Fibroblast of mammary gland (primary cell): ENCODE results near the gene PTH2.
A peak's percentile ranks its signal among the peaks of the same experiment; 100 is the strongest.

ENCODE experiments used
- DNase-seq: peaks from one replicate; pipeline ENCODE4 v3.0.0-alpha.2; 2010; ENCODE audit warnings: low read depth
- H3K4me3 ChIP-seq: 2 replicates; pipeline ENCODE4 v1.5.1; 2011; ENCODE audit warnings: low read depth, mild to moderate bottlenecking, low read length, moderate library complexity; ENCODE audit not compliant: control insufficient read depth
- TF ChIP-seq, protein P1 (sequence below): conservative IDR thresholded peaks from 2 replicates; pipeline ENCODE4 v1.5.1; 2011; ENCODE audit warnings: low read depth, low read length, inconsistent platforms; ENCODE audit not compliant: control insufficient read depth, insufficient read depth

The PTH2 gene

DNA sequence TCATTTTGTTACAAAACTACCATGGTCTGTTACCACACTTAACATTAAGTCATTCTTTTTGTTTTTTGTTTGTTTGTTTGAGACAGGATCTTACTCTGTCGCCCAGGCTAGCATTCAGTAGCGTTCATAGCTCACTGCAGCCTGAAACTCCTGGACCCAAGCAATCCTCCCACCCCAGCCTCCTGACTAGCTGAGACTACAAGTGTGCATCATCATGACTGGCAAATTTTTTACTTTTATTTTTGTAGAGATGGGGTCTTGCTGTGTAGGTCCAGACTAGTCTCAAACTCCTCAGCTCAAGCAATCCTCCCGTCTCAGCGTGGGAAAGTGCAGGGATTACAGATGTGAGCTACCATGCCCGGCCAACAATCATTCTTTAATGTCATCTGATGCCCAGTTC is 33.1 kb upstream of the PTH2 start:
- DNase-seq = no peak

DNA sequence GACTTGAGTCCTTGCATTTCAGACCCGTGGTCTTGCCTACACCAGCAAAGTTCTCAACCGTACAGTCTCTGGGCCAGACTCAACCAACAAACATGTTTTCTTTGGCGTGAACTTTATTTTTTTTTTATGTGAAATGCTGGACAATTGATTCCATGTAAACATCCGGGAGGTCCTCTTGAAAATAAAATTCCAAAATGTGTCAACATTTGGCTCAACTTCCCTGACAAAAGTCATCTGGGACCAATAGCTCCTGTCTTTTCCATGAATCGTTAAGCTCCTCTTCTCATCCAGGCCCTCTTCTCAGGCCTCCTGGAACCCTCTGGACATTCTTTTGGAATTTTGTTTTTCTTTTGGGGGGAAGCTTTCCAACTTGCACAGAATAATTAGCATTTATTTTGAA is 32.5 kb upstream of the PTH2 start:
- H3K4me3 ChIP-seq = no peak overlapping the region
- TF ChIP-seq, protein P1, sequence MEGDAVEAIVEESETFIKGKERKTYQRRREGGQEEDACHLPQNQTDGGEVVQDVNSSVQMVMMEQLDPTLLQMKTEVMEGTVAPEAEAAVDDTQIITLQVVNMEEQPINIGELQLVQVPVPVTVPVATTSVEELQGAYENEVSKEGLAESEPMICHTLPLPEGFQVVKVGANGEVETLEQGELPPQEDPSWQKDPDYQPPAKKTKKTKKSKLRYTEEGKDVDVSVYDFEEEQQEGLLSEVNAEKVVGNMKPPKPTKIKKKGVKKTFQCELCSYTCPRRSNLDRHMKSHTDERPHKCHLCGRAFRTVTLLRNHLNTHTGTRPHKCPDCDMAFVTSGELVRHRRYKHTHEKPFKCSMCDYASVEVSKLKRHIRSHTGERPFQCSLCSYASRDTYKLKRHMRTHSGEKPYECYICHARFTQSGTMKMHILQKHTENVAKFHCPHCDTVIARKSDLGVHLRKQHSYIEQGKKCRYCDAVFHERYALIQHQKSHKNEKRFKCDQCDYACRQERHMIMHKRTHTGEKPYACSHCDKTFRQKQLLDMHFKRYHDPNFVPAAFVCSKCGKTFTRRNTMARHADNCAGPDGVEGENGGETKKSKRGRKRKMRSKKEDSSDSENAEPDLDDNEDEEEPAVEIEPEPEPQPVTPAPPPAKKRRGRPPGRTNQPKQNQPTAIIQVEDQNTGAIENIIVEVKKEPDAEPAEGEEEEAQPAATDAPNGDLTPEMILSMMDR = no peak
- peak; percentile 42 for DNase-seq

More for the DNA sequence above, 33.1 kb upstream of the PTH2 start:
- TF ChIP-seq, protein P1 = no peak
- no peak overlapping the region for H3K4me3 ChIP-seq

DNA sequence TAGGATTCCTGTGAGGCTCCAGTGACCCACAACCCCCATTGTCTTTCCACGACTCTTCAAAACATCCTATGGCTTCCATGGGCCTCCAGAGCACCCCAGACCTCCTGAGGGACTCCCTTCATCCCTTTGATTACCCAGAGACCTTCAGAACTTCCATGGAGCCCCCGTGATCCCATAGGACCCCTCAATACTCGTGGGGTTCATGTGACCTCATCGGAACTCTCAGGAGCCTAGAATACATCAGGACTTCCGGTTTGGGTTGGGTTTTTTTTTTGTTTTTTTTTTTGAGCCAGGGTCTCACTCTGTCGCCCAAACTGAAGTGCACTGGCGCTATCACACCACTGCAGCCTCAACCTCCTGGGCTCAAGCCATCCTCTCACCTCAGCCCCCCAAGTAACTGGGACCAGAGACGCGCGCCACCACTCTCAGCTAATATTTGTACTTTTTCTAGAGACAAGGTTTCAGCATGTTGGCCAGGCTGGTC is 30.6 kb upstream of the PTH2 start:
- H3K4me3 ChIP-seq = peak overlapping the region; percentile 88
- no peak for DNase-seq
- TF ChIP-seq, protein P1 = no peak

DNA sequence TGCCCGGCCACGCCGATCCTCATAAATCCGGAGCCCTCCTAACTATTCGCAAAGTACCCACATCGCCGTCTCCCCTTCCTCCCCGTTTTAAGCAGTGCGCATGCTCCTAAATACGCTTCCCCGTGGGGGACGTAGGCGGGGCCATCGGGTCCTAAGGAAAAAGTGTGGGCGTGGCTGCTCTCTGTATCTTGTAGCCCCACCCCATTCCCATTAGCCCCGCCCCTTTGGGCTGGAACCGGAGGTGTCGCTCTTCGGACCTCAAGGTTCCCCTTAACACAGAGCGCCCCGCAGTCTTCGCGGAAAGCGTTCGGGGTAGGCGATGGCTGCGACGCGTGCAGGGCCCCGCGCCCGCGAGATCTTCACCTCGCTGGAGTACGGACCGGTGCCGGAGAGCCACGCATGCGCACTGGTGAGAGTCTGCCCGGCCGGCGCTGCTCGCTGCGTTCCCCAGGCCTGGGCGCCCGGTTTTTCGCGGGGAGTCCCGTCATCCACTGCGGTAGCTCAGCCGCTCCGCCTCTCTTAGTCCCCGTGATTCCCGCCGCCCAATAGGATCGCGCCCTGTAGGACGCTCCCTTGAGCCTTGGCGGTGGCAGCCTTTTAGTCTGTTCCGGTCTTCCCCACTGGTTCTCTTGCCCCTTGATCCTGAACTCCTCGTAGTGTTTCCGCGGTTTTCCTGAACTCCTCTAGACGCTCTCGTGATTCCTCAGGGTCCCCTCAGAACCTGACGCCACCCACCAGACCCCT is 29.9 kb upstream of the PTH2 start, which contains the start of gene ALDH16A1:
Gene ALDH16A1 (plus strand): TSS at position 213 of the 744 bp plus-strand sequence. CDS start 107 bp downstream, at position 320.
- H3K4me3 ChIP-seq = peak within 1 kb of the TSS; percentile 88
- TF ChIP-seq, protein P1 = no peak
- DNase-seq = peak; percentile 96

DNA sequence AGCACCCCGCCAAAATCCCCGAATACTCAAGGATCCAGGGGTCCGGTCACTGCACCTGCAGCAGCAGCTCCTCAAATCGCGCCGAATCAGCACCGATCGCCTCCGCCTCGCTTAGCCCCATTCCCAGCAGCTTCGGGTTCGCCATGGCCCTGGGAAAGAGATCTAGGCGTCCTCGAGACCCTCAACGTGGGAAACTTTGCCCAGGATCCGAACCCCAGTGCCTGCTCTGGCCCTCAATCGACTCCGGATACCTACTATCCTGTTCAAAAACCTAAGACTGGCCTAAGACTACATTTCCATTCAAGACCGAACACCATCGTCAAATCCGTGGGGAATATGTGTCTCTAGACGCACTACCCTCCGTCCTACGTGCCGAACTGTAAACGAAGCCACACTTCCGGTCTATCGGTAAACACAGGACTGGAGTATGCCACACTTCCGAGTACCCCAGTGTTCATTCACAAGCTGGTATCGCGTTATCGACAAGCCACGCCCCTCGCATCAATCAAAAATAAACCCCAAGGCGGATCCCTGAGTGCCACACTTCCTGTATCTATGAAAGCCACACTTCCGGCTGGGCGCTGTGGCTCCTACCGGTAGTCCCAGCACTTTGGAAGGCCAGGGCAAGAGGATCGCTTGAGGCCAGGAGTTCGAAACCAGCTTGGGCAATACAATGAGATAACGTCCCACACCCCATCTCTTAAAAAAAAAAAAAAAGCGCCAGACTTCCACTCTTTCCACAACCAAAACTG is 28.4 kb upstream of the PTH2 start, which contains the start of gene PIH1D1:
Gene PIH1D1 (minus strand): TSS at position 385 of the 752 bp plus-strand sequence. CDS start 240 bp downstream, at position 145.
- peak; percentile 99 for DNase-seq
- H3K4me3 ChIP-seq = peak within 1 kb of the TSS; percentile 98
- TF ChIP-seq, protein P1 = peak; percentile 9

DNA sequence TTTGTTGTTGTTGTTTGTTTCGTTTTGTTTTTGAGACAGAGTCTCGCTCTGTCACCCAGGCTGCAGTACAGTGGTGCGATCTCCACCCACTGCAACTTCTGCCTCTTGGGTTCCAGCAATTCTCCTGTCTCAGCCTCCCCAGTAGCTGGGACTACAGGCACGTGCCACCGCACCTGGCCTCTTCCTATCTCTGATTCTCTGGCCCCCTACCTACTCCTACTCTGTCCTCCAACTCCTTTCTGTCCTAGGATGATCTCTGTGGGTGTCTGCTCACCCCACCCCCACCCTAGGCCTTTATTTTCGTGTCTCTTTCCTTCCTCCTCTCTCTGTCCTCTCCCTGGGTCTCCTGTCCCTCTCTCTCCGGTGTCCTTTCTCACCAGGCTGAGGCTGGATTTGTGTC is 27.2 kb upstream of the PTH2 start:
- H3K4me3 ChIP-seq = peak overlapping the region; percentile 98
- no peak for DNase-seq
- TF ChIP-seq, protein P1 = no peak
